DMS53 treated with DMSO at 0.1 percent for 48 hours (cell line): ENCODE data around the gene STAG2.

ENCODE experiments used
- DNase-seq: peaks from one replicate; lab custom pipeline; 2025; ENCODE audit not compliant: unreplicated experiment; lab: John Stamatoyannopoulos, UW

Gene STAG2

GRCh38 chrX:123973921-123974320, 12.4 kb downstream of the STAG2 start:
- DNase-seq = no peak

- no peak for DNase-seq
These were observed 13.7 kb downstream of the STAG2 start for GRCh38 chrX:123975180-123975579.

- peak; percentile 33 for DNase-seq
These were observed 15.3 kb downstream of the STAG2 start for GRCh38 chrX:123976706-123977316.

GRCh38 chrX:123983240-123983639, 21.7 kb downstream of the STAG2 start:
- DNase-seq = peak; percentile 85

- no peak for DNase-seq
These were observed 24.9 kb downstream of the STAG2 start for GRCh38 chrX:123986377-123986776.

GRCh38 chrX:123988423-123989111, 27.1 kb downstream of the STAG2 start:
- no peak for DNase-seq

GRCh38 chrX:123989235-123989634, 27.7 kb downstream of the STAG2 start:
- no peak for DNase-seq

- DNase-seq = no peak
These were observed 28.7 kb downstream of the STAG2 start for GRCh38 chrX:123990169-123990568.

- DNase-seq = no peak
These were observed 29.1 kb downstream of the STAG2 start for GRCh38 chrX:123990602-123991001.

- no peak for DNase-seq
These were observed 31.8 kb downstream of the STAG2 start for GRCh38 chrX:123993326-123993725.

GRCh38 chrX:123993904-123994635, 32.6 kb downstream of the STAG2 start:
- DNase-seq = no peak

GRCh38 chrX:123994730-123995129, 33.2 kb downstream of the STAG2 start:
- DNase-seq = no peak

GRCh38 chrX:124001581-124001980, 40.1 kb downstream of the STAG2 start:
- DNase-seq = no peak

- DNase-seq = no peak
These were observed 43.7 kb downstream of the STAG2 start for GRCh38 chrX:124005228-124005627.

GRCh38 chrX:124010157-124010556, 48.7 kb downstream of the STAG2 start:
- DNase-seq = no peak

GRCh38 chrX:124010566-124010965, 49.1 kb downstream of the STAG2 start:
- DNase-seq = no peak

GRCh38 chrX:124015721-124016120, 54.2 kb downstream of the STAG2 start:
- DNase-seq = no peak

GRCh38 chrX:124016825-124017224, 55.3 kb downstream of the STAG2 start:
- no peak for DNase-seq

- no peak for DNase-seq
These were observed 56.5 kb downstream of the STAG2 start for GRCh38 chrX:124018023-124018422.

- no peak for DNase-seq
These were observed 62.3 kb downstream of the STAG2 start for GRCh38 chrX:124023838-124024238.

- no peak for DNase-seq
These were observed 65.0 kb downstream of the STAG2 start for GRCh38 chrX:124026529-124026928.

GRCh38 chrX:124028182-124028581, 66.7 kb downstream of the STAG2 start:
- DNase-seq = no peak
